Fibroblast of lung (primary cell): Measurements from ENCODE around the gene LYAR.

Source experiments
- CTCF ChIP-seq, 2 donors: IDR thresholded peaks in 1 of 2; conservative IDR thresholded peaks in 1 of 2; 1 replicate in 1 of 2; 2 replicates in 1 of 2; pipeline ENCODE4 v1.5.1; 2011 to 2012; ENCODE audit warnings: low read length in 2 of 2, control low read depth in 1 of 2, inconsistent platforms in 1 of 2, low read depth in 1 of 2, mild to moderate bottlenecking in 1 of 2
- EZH2 ChIP-seq: IDR thresholded peaks from 2 replicates; pipeline ENCODE4 v1.5.1; 2012; ENCODE audit warnings: low read length, control low read depth, mild to moderate bottlenecking; ENCODE audit errors: missing control alignments

DNA sequence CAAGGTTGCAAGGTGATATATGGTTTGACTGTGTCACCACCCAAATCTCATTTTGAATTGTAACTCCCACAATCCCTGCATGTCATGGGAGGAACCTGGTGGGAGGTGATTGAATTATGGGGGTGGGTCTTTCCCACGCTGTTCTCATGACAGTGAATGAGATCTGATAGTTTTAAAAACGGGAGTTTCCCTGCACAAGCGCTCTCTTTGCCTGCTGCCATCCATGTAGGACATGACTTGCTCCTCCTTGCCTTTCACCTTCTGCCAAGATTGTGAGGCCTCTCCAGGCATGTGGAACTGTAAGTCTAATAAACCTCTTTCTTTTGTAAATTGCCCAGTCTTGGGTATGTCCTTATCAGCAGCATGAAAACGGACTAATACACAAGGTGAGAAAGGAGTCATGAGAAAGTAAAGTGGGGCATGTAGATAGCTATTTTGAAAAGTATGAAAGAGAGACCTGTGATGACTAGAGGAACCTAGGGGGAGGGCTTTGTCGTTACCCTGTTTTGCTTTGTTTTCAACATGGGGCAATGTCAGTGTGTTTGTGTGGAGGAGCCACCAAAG is 6.4 kb upstream of the LYAR start:
- no peak for TF ChIP-seq CTCF (conservative IDR thresholded peaks at IDR 0.05 in 1 of 2, IDR thresholded peaks at IDR 0.05 in 1 of 2; ENCODE audit: low read depth in 1 of 2, low read length in 2 of 2)
- no peak for TF ChIP-seq EZH2
